Ramos (cell line): ENCODE measurements around the gene ZP1.

ENCODE experiments used
- in situ Hi-C: fragments of 300-500 bp; cut with MboI; formaldehyde crosslinking; loops from one replicate; pipeline ENCODE4 v1.14.3; 2022; ENCODE audit warnings: low sequenced_read_pairs; ENCODE audit not compliant: unreplicated experiment

ZP1 gene

DNA sequence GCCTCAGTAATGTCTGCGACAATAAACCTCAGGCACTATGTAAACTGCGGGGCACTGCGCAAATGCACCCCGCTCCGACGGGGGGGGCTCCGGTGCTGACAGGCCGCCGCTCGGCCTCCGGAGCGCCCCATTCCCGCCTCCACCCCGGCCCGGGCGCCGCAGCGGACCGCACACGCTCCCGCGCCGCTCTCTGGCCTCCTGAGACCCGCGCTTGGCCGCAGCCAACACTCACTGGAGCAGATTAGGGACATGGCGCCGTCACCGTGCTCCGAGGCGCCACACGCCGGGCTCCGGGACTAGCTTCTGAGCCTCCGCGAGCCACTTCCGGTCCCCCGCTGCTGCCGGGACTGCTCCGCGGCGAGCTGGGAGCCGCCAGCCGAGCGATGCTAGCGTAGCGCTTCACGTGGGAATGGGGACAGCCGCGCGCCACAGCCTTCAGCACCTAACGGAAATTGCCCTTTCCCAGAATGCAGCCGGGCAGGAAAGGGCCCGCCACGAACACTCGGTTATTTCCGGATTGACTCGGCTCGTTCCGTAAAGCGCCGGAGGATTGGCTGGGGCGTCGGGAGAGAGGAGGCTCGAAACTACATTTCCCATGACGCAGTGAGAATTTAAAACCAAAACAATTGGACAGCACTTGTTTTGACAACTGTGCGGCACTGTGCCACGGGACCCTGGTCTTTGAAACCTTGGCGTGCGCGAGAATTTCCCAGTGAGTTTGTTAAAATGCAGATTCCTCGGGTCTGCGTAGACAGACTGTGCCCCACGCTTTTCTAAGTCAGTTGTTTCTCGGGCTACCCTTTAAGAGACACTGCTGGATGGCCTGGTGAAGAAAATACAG is 39.0 kb downstream of the ZP1 start, which contains the start of gene PRPF19:
PRPF19 (minus strand) TSS at position 454 of the 841 bp plus-strand sequence; CDS start at position 251, 203 bp downstream.
- in situ Hi-C loops, result loop anchor here (25.0 kb wide), 2 partner anchors 444 to 1794 kb away; partner anchors contain the start of genes FAM111B and MS4A1

GRCh38 chr11:60908803-60909202 is 41.5 kb downstream of the ZP1 start:
- in situ Hi-C loops, result loop anchor here (25.0 kb wide), 2 partner anchors 447 to 1797 kb away; partner anchors contain the start of genes FAM111B and MS4A1

GRCh38 chr11:60909680-60910280 is 42.4 kb downstream of the ZP1 start:
- in situ Hi-C loops, result loop anchor here (25.0 kb wide), 2 partner anchors 447 to 1797 kb away; partner anchors contain the start of genes FAM111B and MS4A1

GRCh38 chr11:60910281-60910687 is 42.9 kb downstream of the ZP1 start:
- in situ Hi-C loops, result loop anchor here (25.0 kb wide), 2 partner anchors 448 to 1798 kb away; partner anchors contain the start of genes FAM111B and MS4A1

DNA sequence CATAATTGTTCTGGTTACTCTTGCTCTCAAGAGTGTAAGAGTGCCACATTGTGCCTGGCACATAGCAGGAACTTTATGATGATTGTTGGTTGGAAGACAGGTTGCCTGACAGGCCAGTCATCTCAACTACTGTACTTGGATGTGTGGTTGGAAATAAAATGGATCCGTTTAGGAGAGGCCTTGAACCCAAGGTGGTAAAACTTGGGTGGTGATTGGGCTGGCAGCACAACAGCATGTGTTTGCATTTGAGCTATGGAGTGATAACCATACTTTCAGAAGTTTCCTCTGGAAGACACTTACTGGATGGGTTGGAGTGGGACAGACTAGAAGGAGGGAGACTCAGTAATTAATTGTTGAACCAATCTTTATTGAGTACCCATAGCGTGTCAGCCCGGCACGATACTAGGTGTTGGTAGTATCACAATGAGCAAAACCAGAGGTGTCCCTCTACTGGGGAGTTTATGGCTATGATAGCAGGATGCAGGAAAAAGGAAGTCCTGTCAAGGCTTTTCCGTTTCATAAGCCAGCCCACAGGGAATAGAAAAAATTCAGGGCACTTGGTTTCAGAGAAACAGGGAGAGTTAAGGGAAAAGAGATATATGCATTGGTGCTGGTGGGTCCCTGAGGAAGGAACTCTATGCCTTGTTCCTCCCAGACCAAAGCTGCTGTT is 43.5 kb downstream of the ZP1 start:
- in situ Hi-C loops, result loop anchor here (25.0 kb wide), 2 partner anchors 449 to 1799 kb away; partner anchors contain the start of genes FAM111B and MS4A1

GRCh38 chr11:60912223-60912850 is 45.0 kb downstream of the ZP1 start:
- in situ Hi-C loops, result loop anchor here (25.0 kb wide), 2 partner anchors 450 to 1800 kb away; partner anchors contain the start of genes FAM111B and MS4A1

DNA sequence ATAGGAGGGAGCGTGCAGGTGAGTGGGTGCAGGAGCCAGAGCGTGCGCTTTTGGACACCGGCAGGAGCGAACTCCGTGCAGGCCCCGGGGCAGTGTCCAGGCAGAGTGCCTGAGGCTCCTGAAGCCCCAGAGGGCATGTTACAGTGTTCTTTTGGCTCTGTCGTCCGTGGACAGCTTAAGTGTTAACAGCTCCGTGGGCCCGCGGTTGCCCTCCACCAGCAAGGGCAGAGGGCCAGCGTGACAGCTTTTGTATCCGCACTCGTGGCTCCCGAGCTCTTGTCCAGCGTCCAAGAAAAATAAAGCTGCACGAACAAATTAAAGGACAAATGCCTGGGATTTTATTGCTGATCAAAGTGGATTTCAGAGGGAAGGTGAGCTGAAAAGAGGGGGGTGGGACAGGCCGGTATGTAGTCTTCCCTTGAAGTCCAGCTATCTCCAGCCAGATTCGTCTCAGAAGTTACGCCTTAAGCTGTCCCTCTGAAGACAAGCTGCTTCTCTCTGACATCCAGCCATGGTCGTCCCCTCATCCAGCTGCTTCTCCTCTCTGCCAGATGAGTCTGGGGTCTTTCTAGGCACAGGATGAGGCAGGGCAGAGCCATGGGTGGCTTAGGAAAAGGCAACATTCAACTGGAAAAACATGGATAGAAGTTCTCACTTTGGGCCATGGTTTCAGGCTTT is 45.6 kb downstream of the ZP1 start:
- in situ Hi-C loops, result loop anchor here (25.0 kb wide), 2 partner anchors 451 to 1801 kb away; partner anchors contain the start of genes FAM111B and MS4A1

GRCh38 chr11:60913793-60914632 is 46.7 kb downstream of the ZP1 start, which contains the start of gene TMEM109:
TMEM109 (plus strand) TSS chr11:60914158; CDS start chr11:60919694, 5,536 bp downstream.
- in situ Hi-C loops, result loop anchor here (25.0 kb wide), 2 partner anchors 452 to 1802 kb away; partner anchors contain the start of genes FAM111B and MS4A1

- in situ Hi-C loops, result loop anchor here (25.0 kb wide), 2 partner anchors 452 to 1802 kb away; partner anchors contain the start of genes FAM111B and MS4A1
Measured at GRCh38 chr11:60914633-60915247, 47.4 kb downstream of the ZP1 start.

DNA sequence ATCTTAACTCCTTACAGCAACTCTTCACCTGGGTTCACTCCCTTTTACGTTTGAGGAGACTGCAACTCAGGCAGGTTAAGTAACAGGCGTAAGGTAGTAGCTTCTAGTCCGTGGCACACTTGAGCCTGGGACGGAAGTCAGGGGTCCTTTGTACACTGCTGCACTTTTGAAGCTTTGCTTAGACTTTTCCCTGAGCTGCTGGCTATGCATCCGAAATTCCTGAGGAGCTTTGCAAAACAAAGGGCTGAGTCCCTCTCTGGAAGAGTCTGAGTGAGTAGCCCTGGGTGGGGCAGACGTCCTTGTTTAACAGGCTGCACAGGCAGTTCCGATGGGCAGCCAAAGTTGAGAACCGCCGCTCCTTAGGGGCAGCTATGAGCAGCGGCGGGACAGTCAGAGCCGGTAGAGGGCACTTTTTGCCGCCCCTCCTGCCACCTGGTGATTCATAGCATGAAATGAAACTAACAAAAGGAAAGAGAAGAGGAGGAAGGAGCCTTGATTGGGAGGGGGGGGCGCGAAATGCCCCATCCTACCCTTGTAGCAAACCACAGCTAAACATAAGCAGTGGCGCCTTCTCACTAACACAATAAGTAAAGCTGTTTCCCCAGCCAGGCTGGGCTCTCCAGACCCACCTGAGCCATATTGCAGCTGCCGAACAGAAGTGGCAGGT is 48.0 kb downstream of the ZP1 start:
- in situ Hi-C loops, result loop anchor here (25.0 kb wide), 2 partner anchors 453 to 1803 kb away; partner anchors contain the start of genes FAM111B and MS4A1

- in situ Hi-C loops, result loop anchor here (25.0 kb wide), 2 partner anchors 454 to 1804 kb away; partner anchors contain the start of genes FAM111B and MS4A1
Measured at GRCh38 chr11:60916669-60917206, 49.4 kb downstream of the ZP1 start.

- in situ Hi-C loops, result loop anchor here (25.0 kb wide), 2 partner anchors 455 to 1805 kb away; partner anchors contain the start of genes FAM111B and MS4A1
Measured at GRCh38 chr11:60917267-60917666, 49.9 kb downstream of the ZP1 start.

DNA sequence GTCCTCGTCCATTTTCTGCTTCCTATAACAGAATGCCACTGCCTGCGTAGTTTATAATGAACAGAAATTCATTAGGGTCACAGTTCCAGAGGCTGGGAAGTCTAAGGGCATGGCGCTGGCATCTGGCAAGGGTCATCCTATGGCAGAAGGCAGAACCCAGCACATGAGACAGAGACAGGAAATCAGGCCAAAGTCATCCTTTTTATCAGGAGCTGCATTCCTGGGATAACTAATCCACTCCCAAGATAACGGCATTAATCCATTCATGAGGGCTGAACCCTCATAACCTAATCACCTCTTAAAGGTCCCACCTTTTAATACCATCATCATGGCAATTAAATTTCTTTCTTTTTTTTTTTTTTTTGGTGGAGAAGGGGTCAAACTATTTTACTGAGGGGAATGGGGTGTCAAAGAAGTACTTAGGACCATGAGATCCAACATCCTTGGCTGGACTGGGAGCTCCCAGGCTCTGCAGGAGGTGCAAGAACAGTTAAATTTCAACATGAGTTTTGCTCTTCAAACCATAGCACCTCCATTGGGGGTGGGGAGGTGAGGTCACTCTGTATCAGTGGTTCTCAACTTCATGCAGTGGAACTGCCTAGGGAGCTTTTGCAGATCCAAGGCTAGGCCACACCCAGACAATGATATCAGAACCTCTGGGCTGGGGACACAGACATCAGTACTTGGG is 51.1 kb downstream of the ZP1 start:
- in situ Hi-C loops, result loop anchor here (25.0 kb wide), 2 partner anchors 456 to 1806 kb away; partner anchors contain the start of genes FAM111B and MS4A1

DNA sequence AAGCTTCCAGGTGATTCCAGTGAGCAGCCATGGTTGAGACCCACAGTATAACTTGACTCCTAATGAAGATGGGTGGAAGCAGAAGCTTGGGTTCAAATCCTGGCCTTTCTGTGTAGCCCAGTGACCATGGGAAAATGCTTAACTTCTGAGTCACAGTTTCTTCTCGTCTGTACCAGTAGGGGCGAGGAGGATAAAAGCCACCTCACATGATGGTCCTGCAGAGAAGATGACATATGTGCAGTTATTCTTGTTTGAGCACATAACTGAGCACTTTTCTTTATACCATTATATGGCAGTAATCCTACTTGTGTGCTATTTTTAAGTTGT is 51.6 kb downstream of the ZP1 start:
- in situ Hi-C loops, result loop anchor here (25.0 kb wide), 2 partner anchors 457 to 1807 kb away; partner anchors contain the start of genes FAM111B and MS4A1

- in situ Hi-C loops, result loop anchor here (25.0 kb wide), 2 partner anchors 457 to 1807 kb away; partner anchors contain the start of genes FAM111B and MS4A1
Measured at GRCh38 chr11:60919320-60919719, 52.0 kb downstream of the ZP1 start.

GRCh38 chr11:60919956-60920355 is 52.6 kb downstream of the ZP1 start:
- in situ Hi-C loops, result loop anchor here (25.0 kb wide), 2 partner anchors 458 to 1808 kb away; partner anchors contain the start of genes FAM111B and MS4A1
